ENCODE data around the gene PCSK9. TPM values are rescaled to one million over a fixed set of nuclear protein-coding genes. Genes with fewer than 3 reads are reported as not detected.

The PCSK9 gene
- total and polyA plus RNA-seq, 2 experiments from 2014 or later = 23.5 to 31.4 TPM

GRCh38 chr1:55061000-55061705 is 21.8 kb downstream of the PCSK9 start:
- Histone ChIP-seq H3K9me2 (replicated peaks; ENCODE audit: insufficient read depth) (no peaks in the 10 kb centered on the region), H3K4me3 (no peak overlapping the region), H3K9me3 (ENCODE audit: low read depth) (no peaks in the 10 kb centered on the region), H3K4me2 (no peak overlapping the region), H3K36me3 (replicated peaks; ENCODE audit: insufficient read depth, low read depth) (no peaks in the 10 kb centered on the region), H3K79me2 (no peaks in the 10 kb centered on the region), H4K20me1 (ENCODE audit: insufficient read depth, poor library complexity, severe bottlenecking) (no peaks in the 10 kb centered on the region), H2AFZ (no peak overlapping the region), H3K27me3 (no peaks in the 10 kb centered on the region), H3K4me1 (ENCODE audit: insufficient read depth) (peaks cover 6% of the 10 kb centered on the region), H3K27ac (no peak overlapping the region)
- no peak for DNase-seq (ENCODE audit: low spot score)
- TF ChIP-seq CTCF (IDR thresholded peaks at IDR 0.05; ENCODE audit: poor library complexity) (no peak), EZH2phosphoT487 (IDR thresholded peaks at IDR 0.05; ENCODE audit: low read depth, severe bottlenecking, unreplicated experiment) (no peak)
- WGBS (ENCODE audit: low lambda C conversion rate, missing lambda C conversion rate) = 90% methylated on average over 13 of the region's 13 CpGs

GRCh38 chr1:55061706-55062321 is 22.5 kb downstream of the PCSK9 start:
- 79% methylated on average over 4 of the region's 4 CpGs for WGBS (ENCODE audit: low lambda C conversion rate, missing lambda C conversion rate)
- no peak overlapping the region for H3K27ac ChIP-seq
- H3K9me2 ChIP-seq (replicated peaks; ENCODE audit: insufficient read depth) = no peaks in the 10 kb centered on the region
- no peaks in the 10 kb centered on the region for H3K9me3 ChIP-seq (ENCODE audit: low read depth)
- no peak overlapping the region for H2AFZ ChIP-seq
- H3K4me2 ChIP-seq = no peak overlapping the region
- peaks cover 6% of the 10 kb centered on the region for H3K4me1 ChIP-seq (ENCODE audit: insufficient read depth)
- TF ChIP-seq CTCF (IDR thresholded peaks at IDR 0.05; ENCODE audit: poor library complexity) (no peak), EZH2phosphoT487 (IDR thresholded peaks at IDR 0.05; ENCODE audit: low read depth, severe bottlenecking, unreplicated experiment) (no peak), EZH2 (IDR thresholded peaks at IDR 0.05; ENCODE audit: borderline replicate concordance) (no peak)
- DNase-seq (ENCODE audit: low spot score) = no peak
- no peaks in the 10 kb centered on the region for H3K79me2 ChIP-seq
- H4K20me1 ChIP-seq (ENCODE audit: insufficient read depth, poor library complexity, severe bottlenecking) = no peaks in the 10 kb centered on the region
- no peaks in the 10 kb centered on the region for H3K36me3 ChIP-seq (replicated peaks; ENCODE audit: insufficient read depth, low read depth)
- no peaks in the 10 kb centered on the region for H3K27me3 ChIP-seq
- H3K4me3 ChIP-seq = no peak overlapping the region

GRCh38 chr1:55062801-55063576 is 23.6 kb downstream of the PCSK9 start:
- peaks cover 6% of the 10 kb centered on the region for H3K4me1 ChIP-seq (ENCODE audit: insufficient read depth)
- no peaks in the 10 kb centered on the region for H3K27me3 ChIP-seq
- no peak for TF ChIP-seq EZH2phosphoT487 (IDR thresholded peaks at IDR 0.05; ENCODE audit: low read depth, severe bottlenecking, unreplicated experiment)
- no peaks in the 10 kb centered on the region for H4K20me1 ChIP-seq (ENCODE audit: insufficient read depth, poor library complexity, severe bottlenecking)
- WGBS (ENCODE audit: low lambda C conversion rate, missing lambda C conversion rate) = 94% methylated on average over 24 of the region's 29 CpGs
- no peak for DNase-seq (ENCODE audit: low spot score)
- no peaks in the 10 kb centered on the region for H3K36me3 ChIP-seq (replicated peaks; ENCODE audit: insufficient read depth, low read depth)
- H3K9me2 ChIP-seq (replicated peaks; ENCODE audit: insufficient read depth) = no peaks in the 10 kb centered on the region
- H3K4me3 ChIP-seq = no peak overlapping the region
- H3K27ac ChIP-seq = no peak overlapping the region
- no peaks in the 10 kb centered on the region for H3K79me2 ChIP-seq
- no peaks in the 10 kb centered on the region for H3K9me3 ChIP-seq (ENCODE audit: low read depth)
- H2AFZ ChIP-seq = no peak overlapping the region
- no peak overlapping the region for H3K4me2 ChIP-seq

GRCh38 chr1:55063577-55063942 is 24.2 kb downstream of the PCSK9 start:
- WGBS (ENCODE audit: low lambda C conversion rate, missing lambda C conversion rate) = 96% methylated on average over 9 of the region's 9 CpGs
- Histone ChIP-seq H3K9me3 (ENCODE audit: low read depth) (no peaks in the 10 kb centered on the region), H3K4me3 (no peak overlapping the region), H2AFZ (no peak overlapping the region), H3K4me1 (ENCODE audit: insufficient read depth) (peaks cover 6% of the 10 kb centered on the region), H3K79me2 (no peaks in the 10 kb centered on the region), H3K27ac (no peak overlapping the region), H3K27me3 (no peaks in the 10 kb centered on the region), H3K9me2 (replicated peaks; ENCODE audit: insufficient read depth) (no peaks in the 10 kb centered on the region), H3K36me3 (replicated peaks; ENCODE audit: insufficient read depth, low read depth) (no peaks in the 10 kb centered on the region), H4K20me1 (ENCODE audit: insufficient read depth, poor library complexity, severe bottlenecking) (no peaks in the 10 kb centered on the region), H3K4me2 (no peak overlapping the region)
- TF ChIP-seq EZH2phosphoT487 (IDR thresholded peaks at IDR 0.05; ENCODE audit: low read depth, severe bottlenecking, unreplicated experiment) = no peak
- no peak for TF ChIP-seq EZH2 (IDR thresholded peaks at IDR 0.05; ENCODE audit: borderline replicate concordance)
- no peak for TF ChIP-seq CTCF (IDR thresholded peaks at IDR 0.05; ENCODE audit: poor library complexity)
- DNase-seq (ENCODE audit: low spot score) = no peak
